DMS114 treated with DMSO at 0.1 percent for 48 hours (cell line): ENCODE measurements around the gene TXN.

Experiments
- DNase-seq: peaks from one replicate; lab custom pipeline; 2025; ENCODE audit not compliant: unreplicated experiment; lab: John Stamatoyannopoulos, UW

The TXN gene

GRCh38 chr9:110256380-110257096 lies at the start of gene TXN:
Gene TXN, minus strand, starts transcription at chr9:110256507. Its CDS starts 72 bp downstream, at chr9:110256435.
- peak; percentile 30 for DNase-seq

GRCh38 chr9:110303133-110303532 lies 46.8 kb upstream of the TXN start:
- DNase-seq = no peak

GRCh38 chr9:110298043-110298605 lies 41.8 kb upstream of the TXN start:
- no peak for DNase-seq

DNA sequence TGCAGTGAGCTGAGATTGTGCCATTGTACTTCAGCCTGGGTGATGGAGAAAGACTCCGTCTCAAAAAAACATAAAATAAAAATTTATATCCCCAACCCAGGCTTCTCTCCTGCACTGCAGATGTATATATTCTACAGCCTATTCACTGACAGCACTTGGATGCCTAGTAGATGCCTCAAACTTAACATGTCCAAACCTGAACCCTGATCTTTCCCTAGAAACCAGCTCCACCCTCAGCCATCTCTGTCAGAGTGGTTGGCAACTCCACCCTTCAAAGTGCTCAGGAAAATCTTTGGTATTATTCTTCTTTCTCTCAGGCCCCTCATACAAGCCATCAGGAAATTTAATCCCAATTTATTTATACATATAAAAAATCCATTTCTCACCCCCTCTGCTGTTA lies 36.9 kb upstream of the TXN start:
- no peak for DNase-seq

GRCh38 chr9:110291921-110292557 lies 35.7 kb upstream of the TXN start:
- DNase-seq = no peak

GRCh38 chr9:110290001-110290400 lies 33.7 kb upstream of the TXN start:
- DNase-seq = no peak

- DNase-seq = no peak
These were observed 32.2 kb upstream of the TXN start for GRCh38 chr9:110288503-110288902.

DNA sequence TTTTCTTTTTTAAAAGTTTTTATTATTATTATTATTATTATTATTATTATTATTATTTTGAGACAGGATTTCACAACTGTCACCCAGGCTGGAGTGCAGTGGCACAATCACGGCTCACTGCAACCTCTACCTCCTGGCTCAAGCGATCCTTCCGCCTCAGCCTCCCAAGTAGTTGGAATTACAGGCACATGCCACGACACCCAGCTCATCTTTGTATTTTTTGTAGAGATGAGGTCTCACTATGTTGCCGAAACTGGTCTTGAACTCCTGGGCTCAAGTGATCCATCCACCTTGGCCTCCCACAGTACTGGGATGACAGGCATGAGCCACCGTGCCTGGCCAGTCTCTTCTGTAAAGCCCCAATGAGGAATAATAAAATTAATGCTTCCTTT lies 31.0 kb upstream of the TXN start:
- no peak for DNase-seq

- no peak for DNase-seq
These were observed 28.0 kb upstream of the TXN start for GRCh38 chr9:110284211-110284844.

DNA sequence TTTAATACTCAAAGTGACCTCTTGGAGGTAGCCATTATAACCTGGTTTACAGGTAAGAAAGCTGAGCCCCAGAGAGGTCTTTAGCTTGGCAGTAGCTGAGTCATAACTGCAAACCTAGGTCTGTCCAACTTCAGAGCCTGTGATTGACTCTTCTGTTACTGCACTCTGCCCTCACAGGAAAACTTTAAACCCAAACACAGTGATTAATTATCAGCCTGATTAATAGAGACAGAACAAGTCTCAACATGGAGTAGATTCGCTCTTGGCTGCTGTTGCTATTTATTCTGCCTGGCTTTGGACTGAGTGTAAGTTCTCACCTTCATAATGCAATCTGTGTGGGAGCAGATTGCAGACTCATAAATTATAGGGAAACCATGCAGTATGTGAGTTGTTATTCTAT lies 27.4 kb upstream of the TXN start:
- DNase-seq = no peak

DNA sequence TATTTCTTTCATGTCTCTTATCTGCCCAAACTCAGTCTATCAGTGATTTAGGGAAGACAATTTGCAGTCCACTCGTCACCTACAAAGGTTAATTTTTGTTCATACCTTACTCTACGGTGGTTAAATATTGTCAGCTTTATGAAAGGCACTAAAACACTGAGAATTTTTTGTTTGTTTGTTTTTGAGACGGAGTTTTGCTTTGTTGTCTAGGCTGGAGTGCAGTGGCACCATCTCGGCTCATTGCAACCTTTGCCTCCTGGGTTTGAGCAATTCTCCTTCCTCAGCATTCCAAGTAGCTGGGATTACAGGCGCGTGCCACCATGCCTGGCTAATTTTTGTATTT lies 26.4 kb upstream of the TXN start:
- DNase-seq = no peak

DNA sequence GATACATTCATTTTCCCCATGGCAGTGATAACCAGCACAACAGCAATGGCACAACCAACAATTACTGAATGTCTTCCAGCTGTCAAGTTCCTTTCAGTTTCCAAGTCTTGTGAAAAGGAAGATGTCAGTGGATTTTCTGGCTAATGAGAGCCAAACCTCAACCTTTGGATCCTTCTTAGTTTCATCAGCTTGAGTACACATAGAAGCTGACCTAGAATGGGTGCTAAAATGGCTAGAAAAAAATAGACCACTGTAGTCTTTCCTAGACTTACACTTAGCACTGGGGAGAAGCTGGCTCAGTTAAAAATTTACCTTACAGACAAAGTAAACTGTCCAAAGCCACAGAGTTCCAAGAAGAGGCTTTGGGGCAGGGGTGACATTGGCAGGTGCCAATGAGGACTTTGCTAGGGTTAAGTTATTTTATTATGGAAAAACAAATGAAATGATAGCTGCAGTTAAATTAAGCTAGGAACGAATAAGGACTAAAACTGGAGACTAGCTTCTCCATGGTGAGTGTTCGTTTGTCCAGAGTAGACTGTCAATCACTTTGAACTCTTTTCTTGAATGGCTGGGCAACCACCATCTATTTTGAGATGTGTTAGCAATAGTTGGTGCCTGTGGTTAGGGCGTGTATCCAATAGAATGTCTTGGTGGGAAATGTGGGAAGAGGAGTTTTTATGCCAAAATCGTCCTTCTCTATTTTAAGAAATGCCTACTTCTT lies 25.9 kb upstream of the TXN start:
- no peak for DNase-seq

DNA sequence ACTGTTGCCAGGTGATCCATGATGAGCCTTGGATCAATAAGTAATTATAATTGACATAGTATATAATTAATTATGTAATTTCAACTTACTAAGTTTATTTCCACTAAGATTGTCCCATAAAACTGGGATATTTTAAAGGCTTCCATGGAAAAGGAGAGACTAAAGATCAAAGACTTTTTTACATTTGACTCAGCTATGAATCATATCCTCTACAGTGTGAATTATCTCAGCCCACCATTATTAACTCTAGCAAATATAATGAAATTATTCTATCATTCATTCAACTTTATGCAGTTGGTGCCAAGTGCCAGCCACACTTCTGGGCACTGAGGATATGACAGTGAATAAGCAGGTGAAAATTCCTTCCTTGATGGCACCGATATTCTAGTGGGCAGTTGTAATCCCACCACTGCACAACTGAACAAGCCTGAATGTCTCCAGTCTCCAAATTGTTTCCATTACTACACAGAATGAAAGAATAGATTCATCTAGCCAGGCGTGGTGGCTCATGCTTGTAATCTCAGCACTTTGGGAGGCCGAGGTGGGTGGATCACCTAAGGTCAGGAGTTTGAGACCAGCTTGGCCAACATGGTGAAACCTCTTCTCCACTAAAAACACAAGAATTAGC lies 21.9 kb upstream of the TXN start:
- no peak for DNase-seq

GRCh38 chr9:110276781-110277180 lies 20.5 kb upstream of the TXN start:
- DNase-seq = no peak

DNA sequence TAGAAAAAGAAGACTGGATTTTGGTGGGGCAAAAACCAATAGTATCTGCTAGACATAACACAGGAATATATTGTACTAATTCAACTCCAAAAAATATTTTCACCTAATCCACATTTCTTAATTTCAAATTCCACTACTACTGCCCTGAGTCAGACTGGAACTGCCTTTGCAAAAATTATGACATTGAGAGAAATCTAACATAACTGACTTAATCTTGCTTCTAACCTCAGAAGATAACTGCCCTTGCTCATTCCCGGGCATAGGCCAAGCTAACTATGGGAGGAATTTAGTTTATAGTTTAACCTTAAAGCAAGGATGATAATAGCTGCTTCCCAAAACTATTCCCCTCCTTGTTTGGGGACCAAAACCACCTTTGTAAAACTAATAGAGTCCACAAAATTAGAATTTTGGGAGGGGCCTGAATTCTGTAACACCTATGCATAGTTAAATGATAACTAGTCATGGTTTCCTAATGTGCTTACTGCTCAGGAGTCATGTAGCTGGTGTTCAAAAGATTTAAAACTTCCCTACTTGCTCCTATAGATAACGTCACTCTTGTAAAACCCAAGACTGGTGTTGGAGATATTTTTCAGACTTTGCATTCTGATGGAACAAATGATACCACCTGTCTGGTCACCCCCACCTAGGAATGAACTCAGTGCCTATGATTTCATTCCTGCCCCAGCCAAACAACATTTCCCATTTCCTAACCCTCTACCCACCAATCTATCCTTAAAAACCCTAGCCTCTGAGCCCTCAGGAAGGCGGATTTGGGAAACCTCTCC lies 14.1 kb upstream of the TXN start:
- DNase-seq = no peak

GRCh38 chr9:110266795-110267194 lies 10.5 kb upstream of the TXN start:
- DNase-seq = no peak

DNA sequence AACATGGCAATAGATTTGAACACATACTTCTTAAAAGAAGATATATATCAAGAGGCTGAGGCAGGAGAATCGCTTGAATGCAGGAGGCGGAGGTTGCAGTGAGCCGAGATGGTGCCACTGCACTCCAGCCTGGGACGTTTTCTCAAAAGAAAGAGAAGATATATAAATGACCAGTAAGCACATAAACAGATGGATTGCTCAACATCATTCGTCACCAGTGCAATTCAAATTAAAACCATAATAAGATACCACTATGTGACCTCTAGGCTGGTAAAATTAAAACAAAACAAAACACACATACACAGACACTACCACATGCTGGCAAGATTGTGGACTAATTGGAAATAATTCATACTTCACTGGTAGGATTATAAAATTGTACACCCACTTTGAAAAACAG lies 5.3 kb upstream of the TXN start:
- DNase-seq = no peak

- DNase-seq = no peak
These were observed 4.6 kb upstream of the TXN start for GRCh38 chr9:110260911-110261310.

- DNase-seq = no peak
These were observed 3.3 kb upstream of the TXN start for GRCh38 chr9:110259566-110259965.

DNA sequence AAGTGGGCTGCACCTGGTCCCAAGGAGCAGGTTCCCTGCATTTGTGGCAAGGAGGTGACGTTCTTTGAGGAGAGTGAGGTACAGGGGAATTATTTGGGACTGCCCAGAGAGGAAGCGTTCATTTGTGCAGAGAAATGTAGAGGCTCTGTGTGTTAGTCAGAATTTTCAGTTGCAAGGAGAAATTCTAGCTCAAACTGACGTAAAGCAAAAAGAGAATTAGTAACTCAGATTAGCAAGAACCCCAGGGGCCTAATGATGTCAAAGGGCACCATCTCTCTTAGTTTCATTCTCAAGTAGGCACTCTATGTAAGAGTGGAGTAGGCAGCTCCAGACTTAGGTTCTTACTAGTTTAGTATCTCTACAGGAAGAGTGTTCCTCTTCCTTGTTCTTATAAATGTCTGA lies 2.4 kb upstream of the TXN start:
- DNase-seq = no peak
